WERI-Rb-1 (cell line): ENCODE results near the gene ITGB2.

Source experiments
- DNase-seq: peaks from one replicate; pipeline ENCODE4 v3.0.0-alpha.2; 2020
- H3K27ac ChIP-seq: fragments of 250-450 bp; sonication (Bioruptor Pico); 2 replicates; pipeline ENCODE4 v1.5.1; 2020; ENCODE audit warnings: mild to moderate bottlenecking, moderate library complexity
- H3K27me3 ChIP-seq: fragments of 250-450 bp; sonication (Bioruptor Pico); 2 replicates; pipeline ENCODE4 v1.5.1; 2021; ENCODE audit warnings: mild to moderate bottlenecking, low read depth, moderate library complexity; ENCODE audit not compliant: insufficient read depth, severe bottlenecking
- H3K36me3 ChIP-seq: fragments of 250-450 bp; sonication (Bioruptor Pico); 2 replicates; pipeline ENCODE4 v1.5.1; 2020; ENCODE audit warnings: mild to moderate bottlenecking, moderate library complexity
- H3K4me3 ChIP-seq: 2 replicates; pipeline ENCODE4 v1.5.1; 2011; ENCODE audit warnings: low read depth, mild to moderate bottlenecking, control low read depth, low read length
- H3K9me3 ChIP-seq: fragments of 250-450 bp; sonication (Bioruptor Pico); 2 replicates; pipeline ENCODE4 v1.5.1; 2021; ENCODE audit warnings: mild to moderate bottlenecking, moderate library complexity; ENCODE audit not compliant: severe bottlenecking
- TF ChIP-seq, protein P1 (sequence below): IDR thresholded peaks from 2 replicates; pipeline ENCODE4 v1.5.1; 2011; ENCODE audit warnings: low read depth, mild to moderate bottlenecking, control low read depth, inconsistent platforms, low read length

Gene ITGB2

DNA sequence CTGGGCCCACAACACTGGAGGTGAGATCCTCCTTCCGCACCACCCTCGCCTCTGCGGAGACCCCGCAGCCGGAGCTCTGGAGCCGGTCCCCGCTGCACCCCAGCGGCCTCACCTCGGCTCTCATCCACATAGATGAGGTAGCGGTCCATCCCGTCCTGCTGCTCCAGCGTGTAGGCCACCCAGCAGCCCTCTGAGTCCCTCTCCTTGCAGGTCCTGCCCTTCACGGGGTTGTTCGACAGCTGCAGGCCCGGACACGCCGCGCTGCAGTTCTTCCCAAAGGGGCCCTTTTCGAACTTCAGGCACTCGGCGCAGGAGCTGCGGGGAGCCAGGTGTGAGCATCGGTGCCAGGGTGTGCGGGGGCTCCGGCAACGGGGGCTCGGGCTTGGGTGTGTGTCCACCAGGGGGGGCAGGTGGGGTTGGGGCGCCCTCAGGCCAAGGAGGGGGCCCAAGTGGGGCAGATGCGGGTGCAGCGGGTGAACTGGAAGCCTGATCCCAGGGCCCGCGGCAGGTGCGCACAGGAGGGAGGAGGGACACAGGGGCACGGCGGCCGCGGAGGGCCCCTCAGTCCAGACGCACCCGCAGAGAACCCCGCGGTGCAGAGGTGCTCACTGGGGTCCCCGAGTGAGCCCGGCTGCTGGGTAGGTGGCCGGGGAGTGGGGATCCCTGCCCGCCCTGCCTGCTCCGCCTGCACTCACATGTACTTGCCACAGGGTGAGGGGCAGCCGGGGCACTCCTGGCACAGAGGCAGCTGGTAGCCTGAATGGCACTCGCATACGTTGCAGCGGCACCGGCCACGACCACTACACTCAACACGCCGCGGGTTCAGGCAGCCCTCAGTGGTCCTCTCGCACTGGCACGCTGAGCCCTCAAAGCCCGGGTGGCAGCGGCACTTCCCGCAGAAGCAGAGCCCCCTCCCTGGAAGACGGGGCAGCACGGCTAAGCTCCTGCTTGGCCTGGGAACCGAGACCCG is 31.8 kb downstream of the ITGB2 start:
- no peak overlapping the region for H3K27ac ChIP-seq
- H3K27me3 ChIP-seq, result no peaks in the 10 kb centered on the region
- no peaks in the 10 kb centered on the region for H3K36me3 ChIP-seq
- TF ChIP-seq, protein P1, sequence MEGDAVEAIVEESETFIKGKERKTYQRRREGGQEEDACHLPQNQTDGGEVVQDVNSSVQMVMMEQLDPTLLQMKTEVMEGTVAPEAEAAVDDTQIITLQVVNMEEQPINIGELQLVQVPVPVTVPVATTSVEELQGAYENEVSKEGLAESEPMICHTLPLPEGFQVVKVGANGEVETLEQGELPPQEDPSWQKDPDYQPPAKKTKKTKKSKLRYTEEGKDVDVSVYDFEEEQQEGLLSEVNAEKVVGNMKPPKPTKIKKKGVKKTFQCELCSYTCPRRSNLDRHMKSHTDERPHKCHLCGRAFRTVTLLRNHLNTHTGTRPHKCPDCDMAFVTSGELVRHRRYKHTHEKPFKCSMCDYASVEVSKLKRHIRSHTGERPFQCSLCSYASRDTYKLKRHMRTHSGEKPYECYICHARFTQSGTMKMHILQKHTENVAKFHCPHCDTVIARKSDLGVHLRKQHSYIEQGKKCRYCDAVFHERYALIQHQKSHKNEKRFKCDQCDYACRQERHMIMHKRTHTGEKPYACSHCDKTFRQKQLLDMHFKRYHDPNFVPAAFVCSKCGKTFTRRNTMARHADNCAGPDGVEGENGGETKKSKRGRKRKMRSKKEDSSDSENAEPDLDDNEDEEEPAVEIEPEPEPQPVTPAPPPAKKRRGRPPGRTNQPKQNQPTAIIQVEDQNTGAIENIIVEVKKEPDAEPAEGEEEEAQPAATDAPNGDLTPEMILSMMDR, result no peak
- DNase-seq, result no peak
- H3K4me3 ChIP-seq, result no peak overlapping the region
- no peaks in the 10 kb centered on the region for H3K9me3 ChIP-seq

DNA sequence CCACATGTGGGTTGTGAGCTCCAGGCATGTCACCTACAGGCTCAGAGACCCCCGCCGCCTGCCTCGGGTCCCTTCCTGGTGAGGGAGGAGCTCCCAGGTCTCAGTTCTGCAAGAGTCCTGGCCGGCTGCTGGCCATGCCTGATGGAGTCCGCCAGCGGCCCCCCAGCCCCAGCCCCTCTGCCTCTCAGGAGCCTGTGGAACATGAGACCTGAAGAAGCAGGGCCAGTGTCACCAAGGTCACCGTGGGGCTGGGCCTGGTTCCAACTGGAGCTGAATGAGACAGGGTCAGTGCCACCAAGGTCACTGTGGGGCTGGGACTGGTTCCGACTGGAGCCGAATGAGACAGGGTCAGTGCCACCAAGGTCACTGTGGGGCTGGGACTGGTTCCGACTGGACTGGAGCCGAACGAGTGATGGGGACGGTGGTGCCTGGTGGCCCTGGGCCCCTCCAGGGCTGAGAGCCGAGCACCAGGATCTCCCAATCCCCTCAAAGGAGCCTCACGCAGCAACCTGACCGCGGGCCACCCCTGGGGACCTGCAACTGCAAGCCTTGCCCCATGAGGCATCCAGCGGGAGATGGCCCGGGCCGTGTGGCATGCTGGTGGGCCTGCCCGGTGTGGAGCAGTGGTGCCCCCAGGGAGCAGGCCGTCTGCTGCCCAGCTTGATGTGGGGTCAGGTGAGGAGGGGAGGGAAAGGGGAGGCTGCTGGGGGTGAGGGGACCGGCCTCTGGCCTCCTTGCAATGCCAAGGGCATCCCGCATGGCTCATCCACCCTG is 32.7 kb downstream of the ITGB2 start:
- Histone ChIP-seq H3K27me3 (no peaks in the 10 kb centered on the region), H3K27ac (no peak overlapping the region), H3K4me3 (no peak overlapping the region), H3K36me3 (no peaks in the 10 kb centered on the region), H3K9me3 (no peaks in the 10 kb centered on the region)
- TF ChIP-seq, protein P1, result no peak
- DNase-seq, result no peak

- no peaks in the 10 kb centered on the region for H3K9me3 ChIP-seq
- H3K27me3 ChIP-seq, result no peaks in the 10 kb centered on the region
- H3K4me3 ChIP-seq, result no peak overlapping the region
- H3K27ac ChIP-seq, result no peak overlapping the region
- no peaks in the 10 kb centered on the region for H3K36me3 ChIP-seq
- no peak for DNase-seq
- TF ChIP-seq, protein P1, result no peak
Observed at GRCh38 chr21:44887126-44887806, 33.4 kb downstream of the ITGB2 start.

DNA sequence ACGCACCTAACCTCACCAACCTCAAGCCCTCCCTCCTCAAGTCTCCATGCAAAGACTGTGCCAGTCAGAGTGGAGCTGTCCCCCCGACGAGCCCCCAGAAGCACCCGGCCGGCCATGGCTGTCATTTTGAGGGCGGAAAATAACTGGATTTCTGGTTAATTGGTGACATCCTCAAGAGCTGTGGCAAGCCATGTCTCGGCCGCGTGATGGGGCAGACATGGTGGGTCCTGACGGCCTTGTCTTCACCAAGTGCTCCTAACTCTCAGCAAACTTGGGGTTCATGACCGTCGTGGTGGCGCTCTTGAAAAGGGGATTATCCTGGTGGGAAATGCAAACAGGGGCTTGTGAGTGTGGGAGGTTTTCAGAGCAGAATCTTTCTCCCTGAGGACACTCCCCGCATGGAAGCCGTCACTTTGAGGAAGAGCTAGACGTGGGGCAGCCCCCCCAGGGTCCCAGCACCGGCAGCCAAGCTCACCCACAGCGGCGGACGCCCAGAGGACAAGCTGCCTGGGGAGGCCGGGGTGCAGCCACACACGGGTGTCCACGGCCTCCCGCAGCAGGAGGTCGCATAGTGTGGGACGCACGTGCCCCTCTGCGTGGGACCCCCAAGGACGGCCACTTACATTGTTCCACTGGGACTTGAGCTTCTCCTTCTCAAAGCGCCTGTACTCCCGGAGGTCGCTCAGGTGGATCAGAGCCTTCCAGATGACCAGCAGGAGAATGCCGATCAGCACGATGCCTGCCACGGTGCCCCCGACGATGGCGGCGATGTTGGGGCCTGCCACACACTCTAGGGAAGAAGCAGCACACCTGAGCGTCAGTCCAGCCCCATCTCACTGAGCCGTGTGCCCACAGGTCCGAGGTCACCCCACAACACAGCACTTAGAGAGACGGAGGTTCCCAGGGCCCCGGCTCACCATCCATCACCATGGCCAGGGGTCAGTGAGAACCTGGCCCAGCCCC is 34.3 kb downstream of the ITGB2 start:
- H3K36me3 ChIP-seq, result no peaks in the 10 kb centered on the region
- H3K27me3 ChIP-seq, result no peaks in the 10 kb centered on the region

More for the DNA sequence above, 34.3 kb downstream of the ITGB2 start:
- H3K27ac ChIP-seq, result no peak overlapping the region
- no peak overlapping the region for H3K4me3 ChIP-seq
- TF ChIP-seq, protein P1, result no peak
- no peaks in the 10 kb centered on the region for H3K9me3 ChIP-seq
- DNase-seq, result no peak
